PC-9 (cell line): ENCODE data around the gene TUBGCP6.

Source experiments
- EZH2 ChIP-seq: fragments of 200-600 bp; sonication (generic); IDR thresholded peaks from 2 replicates; pipeline ENCODE4 v1.8.0; 2017; ENCODE audit warnings: antibody characterized with exemption, low read depth
- TF ChIP-seq, protein P1 (sequence below): fragments of 200-600 bp; sonication (generic); conservative IDR thresholded peaks from 2 replicates; pipeline ENCODE4 v1.6.1; 2017; ENCODE audit warnings: mixed run types, antibody characterized with exemption, mild to moderate bottlenecking, moderate library complexity

DNA sequence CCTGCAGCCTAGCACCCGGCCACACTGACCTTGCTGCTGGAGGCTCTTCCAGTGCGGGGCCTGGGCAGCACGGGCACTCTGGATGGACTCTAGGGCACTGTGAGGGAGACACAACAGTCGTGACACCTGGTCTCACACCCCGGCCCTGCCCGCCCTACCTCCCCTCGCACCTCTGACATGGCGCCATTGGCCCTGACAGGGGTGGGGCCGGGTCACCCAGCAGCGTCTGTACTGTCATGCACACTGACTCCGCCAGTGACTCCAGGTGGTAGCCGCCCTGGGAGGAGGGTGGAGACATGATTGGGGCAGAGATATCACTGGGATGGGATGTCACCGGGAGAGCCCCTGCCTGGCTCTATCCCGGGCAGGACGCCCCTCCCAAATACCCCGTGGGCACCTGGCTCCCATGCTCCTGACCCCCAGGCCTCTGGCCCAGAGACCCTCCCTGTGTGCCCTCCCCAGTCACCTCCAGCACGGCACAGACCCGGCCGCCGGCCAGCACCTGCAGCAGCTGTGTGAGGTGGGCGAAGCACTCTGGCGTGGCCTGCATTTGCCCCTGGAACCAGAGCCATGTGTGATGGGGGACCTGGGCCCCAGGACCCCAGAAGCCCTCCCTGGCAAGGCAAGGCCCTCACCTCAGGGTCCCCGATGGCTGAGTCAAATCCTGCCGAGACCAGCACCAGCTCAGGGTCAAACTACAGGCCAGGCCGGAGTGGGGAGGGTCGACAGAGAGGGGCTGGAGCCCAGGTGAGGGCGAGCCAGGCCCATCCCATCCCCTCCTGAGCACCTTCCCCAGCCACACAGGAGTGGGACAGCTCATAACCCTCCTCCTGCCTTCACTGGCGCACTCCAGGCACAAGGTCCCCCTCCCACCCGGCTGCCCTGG is 3.6 kb upstream of the TUBGCP6 start:
- TF ChIP-seq, protein P1, sequence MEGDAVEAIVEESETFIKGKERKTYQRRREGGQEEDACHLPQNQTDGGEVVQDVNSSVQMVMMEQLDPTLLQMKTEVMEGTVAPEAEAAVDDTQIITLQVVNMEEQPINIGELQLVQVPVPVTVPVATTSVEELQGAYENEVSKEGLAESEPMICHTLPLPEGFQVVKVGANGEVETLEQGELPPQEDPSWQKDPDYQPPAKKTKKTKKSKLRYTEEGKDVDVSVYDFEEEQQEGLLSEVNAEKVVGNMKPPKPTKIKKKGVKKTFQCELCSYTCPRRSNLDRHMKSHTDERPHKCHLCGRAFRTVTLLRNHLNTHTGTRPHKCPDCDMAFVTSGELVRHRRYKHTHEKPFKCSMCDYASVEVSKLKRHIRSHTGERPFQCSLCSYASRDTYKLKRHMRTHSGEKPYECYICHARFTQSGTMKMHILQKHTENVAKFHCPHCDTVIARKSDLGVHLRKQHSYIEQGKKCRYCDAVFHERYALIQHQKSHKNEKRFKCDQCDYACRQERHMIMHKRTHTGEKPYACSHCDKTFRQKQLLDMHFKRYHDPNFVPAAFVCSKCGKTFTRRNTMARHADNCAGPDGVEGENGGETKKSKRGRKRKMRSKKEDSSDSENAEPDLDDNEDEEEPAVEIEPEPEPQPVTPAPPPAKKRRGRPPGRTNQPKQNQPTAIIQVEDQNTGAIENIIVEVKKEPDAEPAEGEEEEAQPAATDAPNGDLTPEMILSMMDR = no peak
- no peak for TF ChIP-seq EZH2
